HG03095 (cell line): Measurements from ENCODE around the gene PCYT2.
"Not testable (repeated sequence)": the region's sequence is repeated elsewhere in the genome, so short reads cannot be mapped to it uniquely, and the experiment has no call there.

Source experiments
- ATAC-seq: cut with Tn5 transposase; IDR thresholded peaks from one replicate; pipeline ENCODE4 v1.9.1; 2021; ENCODE audit warnings: moderate library complexity; ENCODE audit not compliant: unreplicated experiment

The PCYT2 gene

DNA sequence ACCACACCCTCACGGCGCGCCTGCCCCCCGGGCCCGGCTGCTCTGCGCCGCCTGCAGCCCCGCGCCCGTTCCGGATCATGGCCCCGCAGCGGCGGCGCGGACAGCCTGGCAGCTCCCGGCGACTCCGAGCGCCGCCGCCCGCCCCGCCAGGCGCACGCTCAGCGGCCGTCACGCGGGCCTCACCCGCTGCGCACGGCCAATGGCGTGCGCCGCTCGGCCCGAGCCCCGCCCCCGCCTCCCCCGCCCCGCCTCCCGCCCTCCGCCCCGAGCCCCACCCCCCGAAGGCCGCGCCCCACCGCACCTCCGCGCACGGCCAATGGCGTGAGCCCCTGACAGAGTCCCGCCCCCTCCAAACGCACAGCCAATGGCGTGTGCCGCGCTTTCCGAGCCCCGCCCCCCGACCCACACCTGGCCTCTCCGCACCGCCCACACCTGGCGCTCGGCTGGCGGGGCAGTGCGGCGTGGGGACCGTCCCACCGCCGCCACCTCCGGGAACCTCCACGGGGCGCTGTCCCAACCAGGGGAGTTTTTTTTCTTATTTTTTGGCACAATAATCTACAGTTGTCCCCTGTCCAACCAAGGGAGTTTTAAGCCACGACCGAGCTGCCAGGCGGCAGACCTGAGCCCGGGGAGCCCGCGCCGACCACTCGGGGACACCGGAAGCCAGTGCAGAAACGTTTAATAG is at the start of gene PCYT2:
TSS of gene PCYT2 (minus strand) at position 123 of the 685 bp plus-strand sequence. CDS start at position 79, 44 bp downstream.
- ATAC-seq, result peak; percentile 43

DNA sequence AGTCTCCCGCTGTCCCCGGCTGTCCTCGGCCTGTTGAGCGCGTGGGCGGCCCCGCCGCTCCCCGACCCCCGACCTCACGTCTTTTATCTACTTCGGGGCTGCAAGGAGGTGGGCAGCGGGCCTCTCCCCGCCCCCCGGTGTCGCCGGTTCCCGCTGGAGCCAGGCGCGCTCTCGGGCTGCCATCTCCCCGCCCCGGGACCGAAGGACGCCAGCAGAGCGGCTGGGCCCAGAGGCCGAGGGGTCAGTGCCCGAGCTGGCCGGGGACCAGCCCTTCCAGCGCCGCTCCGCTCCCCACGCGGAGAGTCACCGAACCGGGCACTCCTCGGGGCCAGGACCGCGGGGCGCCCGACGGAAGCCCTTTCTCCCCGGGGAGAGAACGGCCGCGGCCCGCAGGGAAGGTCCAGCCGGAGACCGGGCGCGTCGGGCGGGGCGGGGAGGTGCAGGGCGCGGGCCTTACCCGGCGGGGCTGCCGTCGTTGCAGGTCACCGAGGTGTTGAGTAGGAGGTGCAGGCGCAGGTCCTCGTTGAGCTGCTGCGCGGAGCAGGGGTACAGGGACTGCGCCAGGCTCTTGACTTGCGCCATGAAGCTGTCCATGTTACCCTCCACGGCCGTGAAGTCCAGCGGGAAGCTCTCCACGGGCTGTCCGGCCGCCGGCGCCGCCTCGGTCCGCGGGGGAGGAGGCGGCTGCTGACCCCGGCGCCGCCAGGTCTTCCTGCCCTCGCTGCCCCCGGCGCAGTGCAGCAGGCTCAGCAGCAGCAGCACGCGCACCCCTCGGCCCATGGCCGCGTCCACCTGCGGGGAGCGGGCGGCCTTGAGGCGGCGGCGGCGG is 49.1 kb upstream of the PCYT2 start:
- no peak for ATAC-seq

DNA sequence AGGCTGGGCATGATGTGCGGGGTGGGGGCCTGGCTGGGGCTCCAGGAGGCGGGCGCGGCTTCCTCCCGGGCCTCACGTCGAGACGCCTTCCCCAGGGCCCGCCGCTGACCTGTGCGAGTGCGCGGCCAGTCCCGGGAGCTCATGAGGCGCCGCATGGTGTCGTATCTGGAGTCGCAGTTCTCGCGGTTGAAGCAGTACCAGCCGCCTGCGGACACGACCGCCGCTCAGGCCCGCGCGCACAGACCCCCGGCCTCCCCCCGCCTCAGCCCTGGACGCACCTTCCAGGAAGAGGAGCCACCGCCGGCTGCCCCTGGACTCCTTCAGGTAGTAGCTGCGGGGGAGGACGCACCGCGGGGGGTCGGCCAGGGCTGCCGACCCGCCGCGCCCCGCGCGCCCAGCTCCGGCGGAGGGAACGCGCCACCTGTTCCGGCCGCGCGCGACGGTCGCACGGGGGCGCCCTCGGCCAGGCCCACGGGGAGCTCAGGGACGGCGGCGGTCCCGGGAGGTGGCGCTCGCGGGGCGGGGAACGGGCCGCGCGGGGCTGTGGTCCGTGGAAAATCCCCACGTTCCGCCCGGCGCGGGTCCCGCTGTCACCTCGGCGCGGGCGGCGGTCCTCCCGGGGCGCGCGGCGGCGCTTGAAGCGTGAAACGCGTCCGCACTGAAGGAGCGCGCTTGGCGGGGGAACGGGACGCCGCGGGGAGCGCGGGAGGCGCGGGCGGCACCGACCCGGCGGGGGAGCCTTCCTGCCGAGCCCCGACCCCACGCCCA is 48.3 kb upstream of the PCYT2 start:
- no peak for ATAC-seq

DNA sequence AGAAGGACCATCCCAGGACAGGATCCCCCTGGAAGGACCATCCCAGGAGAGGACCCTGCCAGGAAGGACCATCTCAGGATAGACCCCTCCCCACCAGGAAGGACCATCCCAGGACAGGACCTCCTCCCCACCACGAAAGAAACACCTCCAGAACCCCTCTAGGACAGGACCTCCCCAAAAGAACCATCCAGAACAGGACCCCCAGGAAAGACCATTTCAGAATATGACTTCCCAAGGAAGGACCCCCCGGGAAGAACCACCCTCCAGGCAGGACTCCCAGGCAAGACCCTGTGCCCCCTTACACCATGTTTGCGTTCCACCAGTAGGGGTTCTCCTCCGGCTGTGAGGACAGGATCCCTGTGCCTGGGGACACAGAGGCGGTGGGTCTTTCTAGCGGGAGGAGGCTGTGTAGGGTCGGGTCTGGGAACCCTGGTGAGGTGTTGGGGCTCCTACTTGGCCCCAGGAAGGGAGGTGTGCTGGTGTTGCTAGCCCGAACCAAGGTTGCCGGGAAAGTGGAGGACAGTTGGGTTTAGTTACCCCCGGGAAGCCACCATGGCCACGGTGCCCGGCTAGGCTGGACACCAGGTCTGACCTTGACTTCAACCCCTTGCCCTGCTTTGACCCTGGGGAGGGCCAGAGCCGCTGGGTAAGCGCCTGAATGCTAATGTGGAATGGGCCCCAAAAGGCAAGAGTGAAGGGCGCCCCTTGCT is 47.6 kb upstream of the PCYT2 start:
- ATAC-seq, result no peak

DNA sequence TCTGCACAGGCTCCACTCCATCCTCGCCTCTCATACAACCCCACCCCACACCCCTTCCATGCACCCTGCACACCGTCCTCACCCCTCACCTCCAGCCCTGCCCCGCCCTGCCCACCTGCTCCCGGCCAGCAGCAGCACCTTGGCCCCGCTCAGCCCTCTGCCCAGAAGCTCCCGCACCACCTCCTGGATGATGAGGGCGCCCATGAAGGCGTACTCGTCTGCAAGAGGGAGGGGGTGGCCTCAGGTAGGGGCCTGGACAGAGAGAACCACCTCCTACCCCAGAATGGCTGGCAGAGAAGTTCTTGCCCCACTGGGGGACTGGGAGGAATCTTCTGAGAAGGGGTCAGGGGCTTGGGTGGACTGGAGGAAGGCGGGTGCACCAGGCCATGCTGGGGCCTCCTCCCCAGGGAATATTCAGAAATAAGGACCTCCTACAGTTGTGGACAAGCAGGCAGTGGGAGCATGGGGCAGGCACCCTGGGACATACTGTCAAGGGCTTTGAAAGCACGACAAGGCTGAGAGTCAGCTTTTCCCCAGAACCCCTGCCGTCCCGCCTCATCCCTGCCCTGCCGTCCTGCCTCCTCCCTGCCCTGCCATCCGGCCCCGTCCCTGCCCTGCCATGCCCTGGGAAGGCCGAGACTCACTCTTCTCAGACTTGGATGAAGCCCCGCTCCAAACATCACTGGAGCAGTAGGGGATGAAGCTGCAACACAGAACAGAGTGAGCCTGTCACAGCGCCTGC is 46.7 kb upstream of the PCYT2 start:
- ATAC-seq, result no peak

GRCh38 chr17:81956607-81957589 is 45.7 kb upstream of the PCYT2 start:
- no peak for ATAC-seq

DNA sequence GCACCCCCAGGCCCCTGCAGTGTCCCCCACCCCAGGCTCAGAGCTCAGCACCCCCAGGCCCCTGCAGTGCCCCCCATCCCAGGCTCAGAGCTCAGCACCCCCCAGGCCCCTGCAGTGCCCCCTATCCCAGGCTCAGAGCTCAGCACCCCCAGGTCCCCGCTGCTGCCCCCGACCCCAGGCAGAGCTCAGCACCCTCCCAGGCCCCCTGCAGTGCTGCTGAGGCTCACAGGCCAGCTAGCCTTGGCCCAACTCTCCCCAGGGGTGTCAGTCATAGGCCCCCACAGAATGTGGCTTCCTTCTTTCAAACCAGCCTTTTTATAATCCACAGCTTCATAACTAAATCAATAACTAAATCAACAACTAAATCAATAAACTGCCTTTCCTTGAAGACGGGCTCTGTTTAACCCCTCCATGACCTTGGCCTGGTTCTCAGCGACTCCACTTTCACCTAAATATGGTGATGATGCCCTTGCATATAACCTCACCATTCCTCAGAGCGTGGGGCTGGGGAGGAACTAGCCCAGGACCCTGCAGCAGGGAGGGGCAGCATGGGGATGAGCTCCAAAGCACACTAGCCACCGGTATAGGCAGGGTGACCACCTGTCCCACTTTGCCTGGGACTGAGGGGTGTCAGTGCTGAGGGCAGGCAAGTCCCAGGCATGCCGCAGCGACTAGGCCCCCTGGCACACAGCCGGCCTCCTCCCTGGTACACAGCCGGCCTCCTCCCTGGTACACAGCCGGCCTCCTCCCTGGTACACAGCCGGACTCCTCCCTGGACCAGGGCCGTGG is 44.8 kb upstream of the PCYT2 start:
- no peak for ATAC-seq

DNA sequence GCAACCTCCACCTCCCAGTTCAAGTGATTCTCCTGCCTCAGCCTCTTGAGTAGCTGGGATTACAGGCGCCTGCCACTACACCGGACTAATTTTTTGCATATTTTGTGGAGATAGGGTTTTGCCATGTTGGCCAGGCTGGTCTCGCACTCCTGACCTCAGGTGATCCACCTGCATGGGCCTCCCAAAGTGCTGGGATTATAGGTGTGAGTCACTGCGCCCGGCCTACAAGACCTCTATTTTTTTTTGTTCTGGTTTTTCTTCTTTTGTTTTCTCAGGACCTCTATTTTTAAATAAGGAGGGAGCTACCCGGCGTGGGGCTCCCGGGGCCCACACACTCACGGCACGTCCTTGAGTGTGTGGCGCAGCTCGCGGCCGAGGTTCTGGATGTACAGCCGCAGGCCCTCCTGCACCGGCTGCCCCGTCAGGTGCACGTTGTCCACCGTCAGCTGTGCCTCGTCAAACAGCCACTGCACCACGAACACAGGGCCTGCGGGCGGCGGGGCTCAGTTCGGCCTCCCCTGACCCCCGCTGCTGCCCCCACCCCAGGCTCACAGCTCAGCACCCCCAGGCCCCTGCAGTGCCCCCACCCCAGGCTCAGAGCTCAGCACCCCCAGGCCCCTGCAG is 44.0 kb upstream of the PCYT2 start:
- ATAC-seq, result no peak

- no peak for ATAC-seq
Observed at GRCh38 chr17:81954131-81955057, 43.2 kb upstream of the PCYT2 start.

DNA sequence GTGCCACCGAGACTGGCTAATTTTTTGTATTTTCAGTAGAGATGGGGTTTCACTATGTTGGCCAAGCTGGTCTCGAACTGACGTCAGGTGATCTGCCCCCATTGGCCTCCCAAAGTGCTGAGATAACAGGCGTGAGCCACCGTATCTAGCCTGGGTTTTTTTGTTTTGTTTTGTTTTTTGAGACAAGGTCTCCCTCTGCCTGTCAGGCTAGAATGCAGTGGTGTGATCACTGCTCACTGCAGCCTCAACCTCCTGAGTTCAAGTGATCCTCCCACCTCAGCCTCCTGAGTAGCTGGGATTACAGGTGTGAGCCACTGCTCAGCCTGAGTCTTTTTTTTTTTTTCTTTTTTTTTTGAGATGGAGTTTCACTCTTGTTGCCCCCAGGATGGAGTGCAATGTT is 42.2 kb upstream of the PCYT2 start:
- not testable (repeated sequence) for ATAC-seq

DNA sequence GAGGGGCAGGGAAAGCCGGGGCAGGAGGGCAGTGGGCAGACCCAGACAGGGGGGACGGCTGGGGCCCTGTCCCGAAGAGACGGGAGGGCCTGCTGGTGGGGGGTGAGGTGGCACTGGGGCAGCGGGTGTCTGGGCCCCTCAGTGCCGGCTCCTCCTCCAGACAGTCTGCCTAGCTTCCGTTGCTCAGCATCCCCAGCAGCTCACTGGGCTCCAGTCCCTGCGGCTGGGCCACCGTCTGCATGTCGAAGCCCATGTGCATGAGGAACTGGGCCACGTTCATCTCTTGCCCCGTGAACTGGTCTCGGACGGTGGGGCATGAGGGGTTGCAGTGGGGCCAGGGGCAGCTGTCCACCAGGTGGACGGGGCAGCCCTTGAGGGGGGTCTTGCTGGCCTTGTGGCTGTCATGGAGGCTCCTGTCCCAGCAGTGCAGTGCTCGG is 41.6 kb upstream of the PCYT2 start:
- no peak for ATAC-seq

GRCh38 chr17:81951785-81952684 is 40.8 kb upstream of the PCYT2 start:
- ATAC-seq, result no peak

GRCh38 chr17:81950501-81950900 is 39.3 kb upstream of the PCYT2 start:
- ATAC-seq, result no peak

DNA sequence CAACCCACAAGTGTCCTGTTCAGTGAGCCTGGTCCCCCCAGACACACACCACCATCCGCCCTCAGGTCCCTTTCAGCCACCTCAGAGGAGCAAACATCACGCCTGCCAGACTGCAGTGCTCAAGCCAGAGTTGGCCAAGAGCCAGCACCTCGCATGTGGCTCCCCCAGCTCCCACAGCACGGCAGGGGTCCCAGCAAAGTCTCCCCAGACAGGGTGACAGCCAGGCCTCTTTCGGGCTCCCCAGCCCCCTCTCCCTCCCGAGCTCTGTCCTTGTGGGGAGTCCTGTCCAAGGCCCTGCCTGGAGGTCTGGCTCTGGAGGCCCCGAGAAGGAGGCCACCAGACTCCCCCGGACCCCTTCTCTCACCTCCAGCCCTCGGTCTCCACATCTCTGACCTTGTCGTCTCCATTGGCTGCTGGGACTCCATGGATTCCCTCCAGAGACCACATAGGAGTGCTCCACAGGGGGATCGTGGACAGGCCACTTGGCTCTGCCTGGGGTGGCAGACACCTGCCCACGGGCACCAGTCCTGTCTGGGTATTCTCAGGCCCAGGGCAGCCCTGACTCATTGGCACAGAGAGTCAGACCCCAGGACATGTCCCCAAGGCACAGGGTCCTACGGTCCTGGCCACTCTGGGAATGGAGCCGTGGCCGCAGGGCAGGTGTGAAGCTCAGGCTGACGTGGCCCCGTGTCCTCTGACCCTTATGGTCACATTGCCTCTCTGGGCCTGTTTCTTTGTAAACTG is 37.6 kb upstream of the PCYT2 start:
- ATAC-seq, result no peak

DNA sequence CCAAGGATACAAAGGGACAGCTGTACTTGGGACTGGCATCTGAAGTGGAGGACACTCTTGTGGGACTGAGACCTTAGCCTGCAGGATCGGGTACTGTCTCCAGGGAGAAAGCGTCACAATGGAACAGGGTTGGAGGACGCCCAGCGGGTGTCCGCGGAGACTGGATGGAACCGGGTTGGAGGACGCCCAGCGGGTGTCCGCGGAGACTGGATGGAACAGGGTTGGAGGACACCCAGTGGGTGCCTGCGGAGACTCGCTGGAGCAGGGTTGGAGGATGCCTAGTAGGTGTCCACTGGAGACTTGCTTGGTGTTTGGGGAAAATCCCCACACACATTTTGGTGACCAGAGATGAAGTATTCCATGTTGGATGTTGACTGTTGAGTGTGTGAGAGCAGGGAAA is 36.0 kb upstream of the PCYT2 start, which contains the start of gene MYADML2:
TSS of gene MYADML2 (minus strand) at position 45 of the 400 bp plus-strand sequence. CDS start 5,492 bp downstream, outside the sequence.
- ATAC-seq, result no peak
